ENCODE measurements around the gene SLC35B2.

DNA sequence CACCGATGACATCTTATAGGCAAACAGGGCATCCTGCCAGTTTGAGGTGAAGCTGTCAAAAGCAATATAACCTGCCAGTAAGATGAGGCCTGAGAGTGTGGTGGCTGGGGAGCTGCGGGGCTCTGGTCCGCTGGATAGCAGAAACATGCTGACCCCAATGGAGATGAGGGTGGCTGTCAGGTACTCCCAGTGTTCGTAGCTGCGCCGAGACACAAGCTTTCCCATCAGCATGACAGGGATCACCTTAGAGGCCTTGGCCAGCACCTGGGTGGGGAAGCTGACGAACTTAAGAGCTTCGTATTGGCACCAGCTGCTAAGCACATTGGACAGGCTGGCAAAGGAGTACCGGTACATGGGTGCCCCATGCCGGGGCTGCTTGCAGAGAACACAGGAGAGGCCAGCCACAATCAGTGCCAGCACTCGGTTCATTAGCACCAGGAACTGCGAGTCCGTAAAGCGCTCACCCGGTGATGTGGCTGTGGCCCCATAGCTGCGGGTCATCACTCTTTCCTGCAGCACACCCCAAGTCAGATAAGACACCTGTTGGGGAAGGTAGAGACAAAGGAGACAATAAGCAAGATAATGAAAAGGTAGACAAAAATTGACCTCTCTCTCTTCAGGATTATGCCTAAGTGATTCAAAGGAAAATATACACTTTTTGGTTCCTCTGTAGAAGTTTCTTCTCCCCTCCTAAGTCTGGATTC is 2.1 kb downstream of the SLC35B2 start:
- TF ChIP-seq CTCF (conservative IDR thresholded peaks at IDR 0.05; ENCODE audit: low read depth, low read length), result no peak
- TF ChIP-seq EZH2 (IDR thresholded peaks at IDR 0.05; ENCODE audit: low read length, unreplicated experiment), result no peak
- no peak for TF ChIP-seq EZH2phosphoT487 (IDR thresholded peaks at IDR 0.05; ENCODE audit: borderline replicate concordance, low read length)
